ENCODE measurements around the gene APPL2.
"Not testable (repeated sequence)": the region's sequence is repeated elsewhere in the genome, so short reads cannot be mapped to it uniquely, and the experiment has no call there.

The APPL2 gene

DNA sequence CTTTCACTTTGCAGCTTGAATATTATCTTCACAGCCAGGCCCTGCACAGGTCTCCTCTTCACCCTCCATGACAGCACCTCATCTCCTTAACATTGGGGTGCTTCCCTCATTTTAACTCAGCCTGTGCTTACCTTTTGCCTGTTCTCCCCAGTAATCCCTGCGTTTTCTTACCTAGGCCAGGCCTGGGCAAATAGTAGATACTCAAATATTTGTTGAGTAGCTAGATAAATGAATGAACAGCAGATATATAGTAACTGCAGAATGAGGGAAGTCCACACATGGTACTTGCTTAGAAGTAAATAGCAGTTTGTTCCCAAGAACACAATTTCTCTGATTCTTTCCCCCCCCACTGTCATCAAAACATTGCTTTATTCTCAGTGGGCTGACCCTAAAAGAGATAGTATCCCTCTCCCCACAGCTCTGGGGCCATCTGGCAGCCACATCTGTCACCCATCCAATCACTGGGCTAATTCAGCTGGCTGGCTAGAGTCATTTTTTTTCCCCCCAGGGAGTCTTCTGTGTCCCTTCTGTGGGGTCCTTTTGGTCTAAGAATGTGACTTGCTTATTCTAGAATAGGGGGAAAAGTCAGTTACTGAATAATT, 43.2 kb downstream of the APPL2 start:
- no peak for DNase-seq (ENCODE audit: low read depth)

DNA sequence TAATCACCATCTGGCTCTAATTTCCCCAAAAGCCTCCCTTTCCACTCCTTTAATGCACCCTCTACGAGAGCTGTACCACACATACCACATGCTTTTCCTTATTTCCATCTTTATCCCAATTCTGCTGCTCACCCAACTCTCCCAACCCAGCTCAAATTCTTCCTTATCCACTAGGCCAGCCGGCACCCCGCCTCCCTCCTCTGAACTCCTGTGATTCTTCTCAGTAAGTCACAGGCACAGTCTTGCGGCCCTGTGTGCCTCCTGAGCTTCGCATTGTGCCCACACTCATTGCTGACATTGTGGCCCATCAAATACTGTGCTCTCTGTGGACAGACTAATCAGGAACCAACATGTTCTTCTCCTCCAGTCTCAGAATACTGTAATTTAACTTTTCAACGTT, 45.4 kb downstream of the APPL2 start:
- no peak for DNase-seq (ENCODE audit: low read depth)

DNA sequence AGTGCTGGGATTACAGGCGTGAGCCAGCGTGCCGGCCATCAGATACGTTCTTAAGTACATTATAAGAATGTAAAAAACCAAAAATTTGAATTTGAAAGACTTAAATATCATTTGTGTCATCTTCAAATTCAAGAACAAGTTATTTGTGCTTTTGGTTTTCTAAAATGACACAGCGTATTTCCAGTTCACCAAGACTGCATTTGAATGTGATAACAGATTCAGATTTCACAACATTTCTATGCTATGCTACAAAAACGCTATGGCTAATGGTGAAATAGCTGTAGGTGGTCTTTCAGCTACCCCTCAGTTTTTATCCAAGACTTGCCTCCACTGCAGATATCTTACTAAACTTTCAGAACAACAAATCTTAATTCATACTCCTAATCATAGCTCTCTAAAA, 46.7 kb downstream of the APPL2 start:
- no peak for DNase-seq (ENCODE audit: low read depth)

DNA sequence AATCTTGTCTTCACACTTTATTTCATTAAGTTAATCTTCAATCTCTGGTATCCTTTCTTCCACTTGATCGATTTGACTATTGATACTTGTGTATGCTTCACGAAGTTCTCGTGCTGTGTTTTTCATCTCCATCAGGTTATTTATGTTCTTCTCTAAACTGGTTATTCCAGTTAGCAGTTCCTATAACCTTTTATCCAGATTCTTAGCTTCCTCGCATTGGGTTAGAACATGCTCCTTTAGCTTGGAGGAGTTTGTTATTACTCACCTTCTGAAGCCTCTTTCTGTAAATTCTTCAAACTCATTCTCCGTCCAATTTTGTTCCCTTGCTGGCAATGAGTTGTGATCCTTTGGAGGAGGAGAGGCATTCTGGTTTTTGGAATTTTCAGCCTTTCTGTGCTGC, 52.0 kb downstream of the APPL2 start:
- DNase-seq (ENCODE audit: low read depth): not testable (repeated sequence)

DNA sequence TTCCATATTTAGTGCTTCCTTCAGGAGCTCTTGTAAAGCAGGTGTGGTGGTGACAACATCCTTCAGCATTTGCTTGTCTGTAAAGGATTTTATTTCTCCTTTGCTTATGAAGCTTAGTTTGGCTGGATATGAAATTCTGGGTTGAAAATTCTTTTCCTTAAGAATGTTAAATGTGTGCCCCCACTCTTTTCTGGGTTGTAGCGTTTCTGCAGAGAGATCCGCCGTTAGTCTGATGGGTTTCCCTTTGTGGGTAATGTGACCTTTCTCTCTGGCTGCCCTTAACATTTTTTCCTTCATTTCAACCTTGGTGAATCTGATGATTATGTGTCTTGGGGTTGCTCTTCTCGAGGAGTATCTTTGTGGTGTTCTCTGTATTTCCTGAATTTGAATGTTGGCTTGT, 52.6 kb downstream of the APPL2 start:
- not testable (repeated sequence) for DNase-seq (ENCODE audit: low read depth)

DNA sequence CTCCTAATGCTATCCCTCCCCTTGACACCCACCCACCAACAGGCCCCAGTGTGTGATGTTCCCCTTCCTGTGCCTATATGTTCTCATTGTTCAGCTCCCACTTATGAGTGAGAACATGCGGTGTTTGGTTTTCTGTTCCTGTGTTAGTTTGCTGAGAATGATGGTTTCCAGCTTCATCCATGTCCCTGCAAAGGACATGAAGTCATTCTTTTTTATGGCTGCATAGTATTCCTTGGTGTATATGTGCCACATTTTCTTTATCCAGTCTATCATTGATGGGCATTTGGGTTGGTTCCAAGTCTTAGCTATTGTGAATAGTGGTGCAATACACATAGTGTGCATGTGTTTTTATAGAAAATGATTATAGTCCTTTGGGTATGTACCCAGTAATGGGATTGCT, 56.9 kb downstream of the APPL2 start:
- DNase-seq (ENCODE audit: low read depth): not testable (repeated sequence)

DNA sequence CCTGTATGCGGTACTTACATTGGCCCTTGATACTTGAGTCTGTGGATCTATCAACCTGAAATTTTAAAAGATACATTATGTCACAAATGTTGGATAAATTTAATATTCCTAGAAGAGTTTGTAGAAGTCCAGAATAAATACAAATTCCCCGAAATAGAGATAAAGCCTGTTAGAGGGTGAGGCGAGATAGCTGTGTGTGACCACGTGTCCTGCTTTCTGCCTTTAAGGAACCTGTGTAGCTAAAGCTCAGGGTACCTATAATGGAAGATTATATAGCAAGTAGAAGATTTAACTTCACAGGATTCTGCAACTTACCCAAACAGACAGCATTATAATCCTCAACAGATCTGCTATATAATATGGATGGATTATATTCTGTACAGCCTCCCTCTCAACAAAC, 58.8 kb downstream of the APPL2 start:
- no peak for DNase-seq (ENCODE audit: low read depth)

DNA sequence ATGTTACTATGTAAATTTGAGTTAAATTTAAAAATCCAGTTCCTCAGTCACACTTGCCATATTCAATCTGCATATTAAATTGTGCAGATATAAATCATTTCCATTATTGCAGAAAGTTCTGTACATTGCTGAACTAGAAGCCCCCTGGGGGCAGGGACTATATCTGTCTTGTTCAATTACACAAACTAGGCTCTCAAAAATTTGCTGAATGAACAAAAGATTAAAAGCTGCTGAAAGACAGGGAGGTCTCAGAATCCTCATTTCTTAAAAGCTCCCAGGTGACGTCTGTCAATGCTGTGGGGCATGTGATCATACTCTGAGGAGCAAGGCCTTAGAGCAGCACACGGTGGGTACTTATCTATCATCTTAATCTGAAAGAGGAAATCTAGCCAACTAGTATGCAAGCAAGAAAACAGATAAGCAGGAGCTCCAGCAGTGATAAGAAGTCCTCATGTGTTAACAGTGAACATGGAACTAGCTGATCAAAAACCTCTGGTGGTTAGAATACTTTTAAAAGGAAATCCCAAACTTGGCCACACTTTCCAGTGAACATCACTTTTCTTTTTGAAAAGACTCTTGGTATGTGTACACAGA, 60.5 kb downstream of the APPL2 start:
- DNase-seq (ENCODE audit: low read depth): no peak

DNA sequence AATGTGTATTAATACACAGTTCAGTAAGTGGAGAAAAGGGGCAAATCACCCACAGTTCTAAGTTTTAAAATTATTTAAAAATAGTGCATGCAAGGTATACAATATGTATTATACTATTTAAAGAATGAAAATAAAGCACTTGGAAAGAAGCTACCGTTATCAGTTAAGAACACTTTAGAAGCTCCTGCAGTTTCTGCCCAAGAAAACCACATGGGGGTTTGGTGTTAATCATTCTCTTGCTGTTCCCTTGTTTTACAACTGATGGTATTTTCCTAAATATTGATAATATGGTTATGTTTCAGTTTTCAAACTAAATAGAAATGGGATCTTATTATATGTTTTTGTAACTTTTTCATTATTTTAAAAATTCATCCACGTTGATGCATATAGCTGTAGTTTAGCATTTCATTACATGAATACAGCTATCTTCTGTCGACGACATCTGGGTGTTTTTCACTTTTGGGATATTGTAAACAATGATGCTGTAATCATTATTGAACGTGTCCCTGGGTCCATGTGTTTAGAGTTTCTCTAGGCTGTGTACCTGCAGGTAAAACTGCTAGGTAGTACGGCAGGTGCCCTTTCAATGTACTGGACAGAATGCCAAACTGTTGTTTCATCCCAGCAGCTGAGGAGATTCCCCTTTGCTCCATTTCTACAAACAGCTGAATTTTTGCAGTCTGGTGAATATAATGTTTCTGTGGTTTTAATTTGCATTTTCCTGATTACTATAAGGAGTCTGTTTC, 64.1 kb downstream of the APPL2 start:
- DNase-seq (ENCODE audit: low read depth): no peak

DNA sequence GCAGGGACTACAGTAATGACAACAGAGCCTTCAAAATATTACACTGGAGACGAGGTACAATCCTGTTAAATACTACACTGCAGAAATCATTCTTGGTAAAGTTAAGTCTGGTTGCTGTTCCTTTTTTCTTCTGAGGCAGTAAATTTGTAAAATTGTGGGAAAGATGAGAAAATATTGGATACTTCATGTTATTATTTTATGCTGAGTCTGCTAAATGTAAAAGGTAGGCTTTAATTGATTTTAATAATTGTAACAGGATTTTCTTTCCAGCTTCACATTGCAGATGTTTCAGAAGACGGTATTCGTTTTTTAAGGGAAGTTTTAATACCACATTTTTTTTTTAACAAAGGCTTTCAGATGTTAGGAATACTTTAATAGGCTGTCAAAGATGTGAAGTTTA, 65.8 kb downstream of the APPL2 start:
- no peak for DNase-seq (ENCODE audit: low read depth)

DNA sequence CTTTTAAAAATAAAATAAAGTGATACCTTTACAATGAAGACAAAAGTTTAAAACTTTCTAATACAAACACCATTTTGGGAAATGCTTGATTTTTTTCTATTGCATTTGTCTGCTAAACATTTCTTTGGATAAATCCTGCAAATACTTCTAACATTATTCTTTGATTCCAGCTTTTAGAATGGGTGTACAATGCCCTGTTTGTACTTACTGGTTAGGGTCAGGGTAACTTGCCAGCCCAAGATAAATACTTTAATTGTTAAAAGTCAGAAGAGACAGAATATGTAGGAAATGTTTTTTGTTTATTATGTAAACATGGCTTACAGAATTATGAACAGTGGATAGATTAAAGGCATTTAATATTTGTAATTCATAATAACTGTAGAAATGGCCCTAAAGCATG, 68.0 kb downstream of the APPL2 start:
- no peak for DNase-seq (ENCODE audit: low read depth)

DNA sequence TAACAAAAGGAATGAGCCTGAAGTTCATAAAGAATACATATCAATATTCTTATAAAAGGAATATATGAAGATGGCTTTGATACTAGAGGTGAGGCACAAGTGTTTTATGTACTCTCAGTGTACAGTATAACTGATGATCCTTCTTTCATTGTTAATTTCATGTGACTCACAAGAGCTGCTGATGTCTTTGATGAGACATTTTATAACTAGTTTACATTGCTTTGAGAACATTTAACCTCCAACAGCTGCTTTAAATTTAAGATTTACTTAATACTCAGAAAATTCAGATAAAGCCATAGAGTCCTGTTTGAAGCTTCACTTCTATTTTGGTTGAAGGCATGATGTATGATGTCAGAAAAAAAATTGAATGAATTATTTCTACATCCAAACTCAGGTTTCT, 68.6 kb downstream of the APPL2 start:
- no peak for DNase-seq (ENCODE audit: low read depth)

DNA sequence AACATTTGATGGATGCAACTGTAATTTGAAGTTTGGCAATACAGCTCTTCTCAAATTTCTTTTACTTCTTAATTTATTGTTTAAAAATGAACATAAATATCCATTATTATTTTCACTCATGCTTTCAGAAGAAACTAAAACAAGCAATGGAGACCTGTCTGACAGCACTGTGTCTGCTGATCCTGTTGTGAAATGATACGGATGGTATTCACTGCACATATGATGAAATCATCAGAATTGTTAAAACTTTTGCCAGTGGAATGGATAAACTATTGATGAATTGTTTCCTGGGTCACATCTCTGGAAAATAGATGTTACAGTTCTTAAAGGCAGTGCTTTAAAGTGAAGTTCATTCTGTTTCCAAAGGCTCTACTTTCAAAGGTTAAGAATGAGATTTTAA, 69.2 kb downstream of the APPL2 start:
- DNase-seq (ENCODE audit: low read depth): no peak

DNA sequence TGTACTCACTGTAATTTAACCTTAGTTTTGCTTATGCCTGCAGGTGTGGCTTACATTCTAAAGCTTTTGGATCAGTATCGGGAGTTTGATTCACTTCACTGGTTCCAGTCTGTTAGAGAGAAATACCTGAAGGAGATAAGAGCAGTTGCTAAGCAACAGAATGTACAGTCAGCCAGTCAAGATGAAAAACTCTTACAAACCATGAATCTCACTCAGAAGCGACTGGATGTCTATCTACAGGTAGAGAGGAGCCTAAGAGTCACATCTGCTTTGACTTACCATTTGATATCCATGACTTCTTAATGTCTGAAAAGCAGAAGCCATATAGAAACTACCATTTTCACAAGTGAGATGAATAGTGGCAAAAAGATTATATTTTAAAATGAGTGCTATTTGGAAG, 71.9 kb downstream of the APPL2 start:
- no peak for DNase-seq (ENCODE audit: low read depth)

DNA sequence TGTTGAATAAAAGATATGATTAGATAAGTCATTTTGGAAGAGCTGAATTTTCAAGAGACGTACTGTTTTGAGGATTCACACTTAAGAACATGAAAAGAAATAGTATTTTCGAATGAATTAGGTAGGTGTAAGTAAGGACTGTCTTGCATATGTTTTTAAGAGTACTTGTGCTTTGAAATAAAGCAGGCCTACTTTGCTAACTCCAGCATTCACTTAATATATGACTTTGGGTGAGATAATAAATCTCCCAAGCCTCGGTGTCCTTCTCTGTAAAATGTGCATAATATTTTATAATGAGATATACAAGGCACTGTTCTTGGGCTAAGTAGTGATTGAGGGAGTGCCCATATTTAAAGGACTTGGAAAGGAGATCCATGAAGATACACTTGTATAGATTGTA, 73.8 kb downstream of the APPL2 start:
- DNase-seq (ENCODE audit: low read depth): no peak

DNA sequence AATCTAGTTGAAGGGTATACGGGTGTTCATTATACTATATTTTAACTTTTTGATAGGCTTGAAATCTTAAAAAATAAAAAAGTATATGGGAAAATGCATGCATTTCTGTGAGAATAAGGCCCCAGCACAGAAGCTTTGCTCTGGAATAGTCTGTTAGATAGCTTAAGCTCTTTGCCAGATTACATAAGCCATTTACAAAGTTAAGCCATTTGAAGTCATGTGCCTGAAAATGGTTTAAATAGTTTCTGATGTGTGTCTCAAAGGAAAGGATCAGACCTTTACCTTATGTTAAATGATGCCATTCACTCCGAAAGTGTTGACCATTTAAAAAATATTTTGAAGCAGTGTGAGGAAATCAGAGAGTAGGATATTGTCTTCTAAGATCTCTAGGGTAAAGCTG, 77.1 kb downstream of the APPL2 start:
- no peak for DNase-seq (ENCODE audit: low read depth)

DNA sequence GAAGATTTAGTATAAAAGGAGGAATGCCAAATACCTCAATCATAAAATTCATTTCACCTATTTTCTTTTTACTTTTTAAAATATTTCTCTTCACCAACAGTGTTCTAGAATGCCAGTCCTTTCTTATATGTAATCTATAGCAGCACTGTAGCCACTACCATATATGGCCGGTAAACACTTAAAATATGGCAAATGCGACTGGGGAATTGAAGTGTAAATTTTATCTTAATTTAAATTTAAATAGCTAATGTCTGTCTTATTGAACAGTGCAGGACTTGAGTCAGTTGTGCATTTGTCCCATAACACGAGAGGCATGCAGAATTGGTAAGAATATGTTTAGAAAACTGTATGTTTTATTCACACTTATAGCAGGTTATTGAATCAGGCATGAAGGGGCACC, 78.4 kb downstream of the APPL2 start:
- DNase-seq (ENCODE audit: low read depth): no peak

DNA sequence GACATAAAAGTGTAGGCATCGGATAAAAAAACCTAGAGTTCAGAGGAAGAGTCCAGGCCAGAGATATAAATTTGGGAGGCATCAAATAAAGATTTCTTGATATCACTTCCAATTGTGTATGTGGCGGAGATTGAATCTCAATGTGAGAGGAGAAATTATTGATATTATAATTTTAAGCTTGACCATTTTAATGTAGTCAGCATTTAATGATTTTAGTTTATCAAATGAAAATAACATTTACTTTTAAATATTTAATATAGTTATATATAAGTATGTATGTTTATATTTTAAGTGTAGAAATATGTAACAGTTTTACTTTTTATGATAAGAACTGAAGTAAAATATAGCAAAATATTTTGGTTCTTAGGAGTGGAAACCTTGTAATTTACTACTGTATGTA, 79.7 kb downstream of the APPL2 start:
- no peak for DNase-seq (ENCODE audit: low read depth)

DNA sequence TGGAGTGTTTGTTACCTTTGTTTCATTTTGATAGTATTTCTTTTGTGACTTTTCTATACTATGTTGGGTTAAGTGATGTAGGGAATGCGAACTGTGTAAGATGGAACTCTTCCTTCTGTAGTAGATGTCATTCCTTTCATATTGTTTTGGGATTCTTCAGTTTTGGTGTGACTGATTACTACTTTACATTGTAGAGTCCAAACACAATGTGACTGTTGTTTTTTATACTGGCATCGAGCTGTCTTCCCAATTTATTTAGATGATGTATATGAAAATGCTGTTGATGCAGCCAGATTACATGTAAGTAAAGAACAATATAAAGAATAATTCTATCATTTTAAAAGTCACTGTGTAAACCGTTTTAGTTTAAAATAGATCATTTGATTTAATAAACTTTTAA, 93.7 kb downstream of the APPL2 start:
- DNase-seq (ENCODE audit: low read depth): no peak

DNA sequence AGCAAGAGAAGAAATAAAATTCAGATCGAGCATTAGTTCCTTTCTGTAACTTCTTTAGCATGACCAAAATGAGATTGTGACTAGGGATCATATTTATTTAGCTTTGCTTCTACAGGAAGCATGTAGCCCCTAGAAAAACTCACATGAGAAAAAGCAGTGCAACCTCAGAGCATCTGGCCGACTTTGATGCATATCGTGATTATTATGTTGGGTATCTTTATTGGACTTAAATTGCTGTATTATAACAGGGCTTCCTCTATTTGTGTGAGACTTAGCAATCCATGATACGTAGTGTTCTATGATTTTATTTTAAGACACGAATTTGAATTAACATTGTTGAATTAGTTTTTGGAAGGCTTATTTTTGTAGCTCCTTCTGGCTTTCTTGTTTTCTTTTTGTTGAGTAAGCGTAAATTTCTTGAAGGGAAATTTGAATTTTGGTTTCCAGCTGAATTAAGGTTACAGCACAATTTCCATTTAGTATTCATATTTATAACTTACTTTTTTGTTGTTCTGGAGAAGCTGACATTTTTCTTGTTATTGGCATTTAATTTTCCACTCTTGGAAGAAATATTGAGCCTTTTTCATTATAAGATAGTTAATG, 94.6 kb downstream of the APPL2 start:
- no peak for DNase-seq (ENCODE audit: low read depth)

DNA sequence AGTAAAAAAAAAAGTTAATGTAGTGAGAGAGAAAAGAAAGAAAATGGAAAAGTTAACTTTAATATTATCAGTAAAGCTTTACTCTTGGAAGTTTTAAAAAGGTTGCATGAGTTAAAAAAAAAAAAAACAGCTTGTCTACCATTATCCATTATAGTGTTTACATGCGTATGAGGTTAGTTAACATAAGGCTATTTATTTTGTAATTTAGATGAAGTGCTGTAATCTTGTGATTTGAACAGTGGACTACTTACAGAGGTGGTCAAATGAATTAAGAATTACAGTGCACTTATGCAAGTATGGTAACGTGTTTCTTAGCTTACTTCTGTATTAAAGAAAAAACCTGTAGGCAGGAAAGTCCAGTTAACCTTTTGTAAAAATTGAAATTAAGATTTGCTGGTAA, 97.7 kb downstream of the APPL2 start:
- DNase-seq (ENCODE audit: low read depth): no peak
